SK-N-SH treated with all-trans-retinoic acid at 6 μM for 48 hours (cell line): ENCODE data around the gene KDM4B.

ENCODE experiments used
- ATAC-seq: fragments of 200-7000 bp; cut with Tn5 transposase; 3 replicates; pipeline ENCODE4 v1.9.1; 2020; ENCODE audit warnings: mild to moderate bottlenecking, moderate library complexity
- BACH2 ChIP-seq: fragments of 250-450 bp; sonication (Bioruptor Pico); IDR thresholded peaks from 2 replicates; pipeline ENCODE4 v1.9.0; 2021; ENCODE audit warnings: mild to moderate bottlenecking, borderline replicate concordance
- CSRNP3 ChIP-seq: fragments of 250-450 bp; sonication (Bioruptor Pico); IDR thresholded peaks from 2 replicates; pipeline ENCODE4 v1.5.1; 2021; ENCODE audit warnings: mild to moderate bottlenecking, moderate library complexity
- ESRRG ChIP-seq: fragments of 250-450 bp; sonication (Bioruptor Pico); IDR thresholded peaks from 2 replicates; pipeline ENCODE4 v1.6.1; 2021; ENCODE audit warnings: mild to moderate bottlenecking
- GLIS3 ChIP-seq: fragments of 250-450 bp; sonication (Bioruptor Pico); IDR thresholded peaks from 2 replicates; pipeline ENCODE4 v1.5.0; 2020; ENCODE audit warnings: mild to moderate bottlenecking, moderate library complexity
- ISL1 ChIP-seq: fragments of 250-450 bp; sonication (Bioruptor Pico); IDR thresholded peaks from 2 replicates; pipeline ENCODE4 v2.1.2; 2022; ENCODE audit warnings: mild to moderate bottlenecking, moderate library complexity
- OSR1 ChIP-seq: fragments of 250-450 bp; sonication (Bioruptor Pico); IDR thresholded peaks from 2 replicates; pipeline ENCODE4 v1.8.0; 2022; ENCODE audit warnings: moderate library complexity, mild to moderate bottlenecking, inconsistent platforms
- PPARA ChIP-seq: fragments of 250-450 bp; sonication (Bioruptor Pico); IDR thresholded peaks from 2 replicates; pipeline ENCODE4 v1.5.0; 2020; ENCODE audit warnings: mild to moderate bottlenecking, borderline replicate concordance
- RARB ChIP-seq: fragments of 250-450 bp; sonication (Bioruptor Pico); IDR thresholded peaks from 2 replicates; pipeline ENCODE4 v1.8.0; 2021; ENCODE audit warnings: mild to moderate bottlenecking, moderate library complexity
- SNAI2 ChIP-seq: fragments of 250-450 bp; sonication (Bioruptor Pico); IDR thresholded peaks from 2 replicates; pipeline ENCODE4 v1.5.0; 2020; ENCODE audit warnings: mild to moderate bottlenecking, moderate library complexity
- TCF4 ChIP-seq: fragments of 250-450 bp; sonication (Bioruptor Pico); IDR thresholded peaks from 2 replicates; pipeline ENCODE4 v1.8.0; 2021; ENCODE audit warnings: mild to moderate bottlenecking, moderate library complexity, borderline replicate concordance
- TOX ChIP-seq: fragments of 250-450 bp; sonication (Bioruptor Pico); IDR thresholded peaks from 2 replicates; pipeline ENCODE4 v1.8.0; 2021; ENCODE audit warnings: mild to moderate bottlenecking, moderate library complexity, borderline replicate concordance
- ZC3H10 ChIP-seq: fragments of 250-450 bp; sonication (Bioruptor Pico); IDR thresholded peaks from 2 replicates; pipeline ENCODE4 v1.5.1; 2021; ENCODE audit warnings: mild to moderate bottlenecking, moderate library complexity
- ZFP3 ChIP-seq: fragments of 250-450 bp; sonication (Bioruptor Pico); IDR thresholded peaks from 2 replicates; pipeline ENCODE4 v1.5.0; 2020; ENCODE audit warnings: mild to moderate bottlenecking, moderate library complexity
- ZFP30 ChIP-seq: fragments of 450-650 bp; formaldehyde crosslinking; IDR thresholded peaks from 2 replicates; pipeline ENCODE4 v1.5.0; 2022; ENCODE audit warnings: mild to moderate bottlenecking, moderate library complexity
- ZNF565 ChIP-seq: fragments of 450-650 bp; formaldehyde crosslinking; conservative IDR thresholded peaks from 2 replicates; pipeline ENCODE4 v1.5.0; 2020; ENCODE audit warnings: low read depth, mild to moderate bottlenecking, moderate library complexity
- ZNF70 ChIP-seq: fragments of 450-650 bp; formaldehyde crosslinking; IDR thresholded peaks from 2 replicates; pipeline ENCODE4 v1.5.0; 2020; ENCODE audit warnings: mild to moderate bottlenecking, moderate library complexity
- ZNF8 ChIP-seq: fragments of 450-650 bp; formaldehyde crosslinking; IDR thresholded peaks from 2 replicates; pipeline ENCODE4 v1.5.0; 2020; ENCODE audit warnings: mild to moderate bottlenecking, moderate library complexity
- TF ChIP-seq, protein P1 (sequence below): fragments of 250-450 bp; sonication (Bioruptor Pico); IDR thresholded peaks from 2 replicates; pipeline ENCODE4 v1.8.0; 2020; ENCODE audit warnings: mild to moderate bottlenecking, moderate library complexity, borderline replicate concordance
- TF ChIP-seq, protein P2 (sequence below): fragments of 250-450 bp; sonication (Bioruptor Pico); IDR thresholded peaks from 2 replicates; pipeline ENCODE4 v1.5.1; 2020; ENCODE audit warnings: low read depth, mild to moderate bottlenecking, moderate library complexity
- TF ChIP-seq, protein P3 (sequence below): fragments of 250-450 bp; sonication (Bioruptor Pico); IDR thresholded peaks from 2 replicates; pipeline ENCODE4 v1.8.0; 2021; ENCODE audit warnings: low read depth, mild to moderate bottlenecking, moderate library complexity, borderline replicate concordance
- TF ChIP-seq, protein P4 (sequence below): fragments of 250-450 bp; sonication (Bioruptor Pico); IDR thresholded peaks from 2 replicates; pipeline ENCODE4 v1.5.0; 2020; ENCODE audit warnings: mild to moderate bottlenecking, moderate library complexity

Gene KDM4B

DNA sequence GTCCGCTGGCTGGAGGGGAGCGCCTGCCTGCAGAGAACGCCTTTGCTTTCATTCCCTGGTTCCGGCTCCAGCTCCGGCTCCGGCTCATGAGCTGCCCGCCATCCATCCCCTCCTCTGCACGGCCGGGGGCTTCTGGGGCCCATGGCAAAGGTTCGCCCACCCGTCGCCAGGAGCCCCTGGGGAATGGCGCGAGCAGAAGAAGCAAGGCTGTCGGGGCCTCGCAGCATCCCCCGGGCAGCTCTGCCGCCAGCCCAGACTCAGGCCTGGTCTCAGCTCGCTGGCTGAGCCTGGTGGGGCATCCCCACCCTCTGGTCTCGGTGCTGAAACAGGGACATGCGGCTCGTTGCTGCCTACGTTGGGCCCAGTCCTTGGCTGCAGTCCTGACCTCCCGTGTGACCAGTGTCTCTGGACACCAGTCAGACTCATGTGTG lies 96.8 kb downstream of the KDM4B start:
- TF ChIP-seq CSRNP3 (no peak), ZFP3 (CRISPR knock-in tag) (no peak), ZNF565 (no peak), ISL1 (CRISPR knock-in tag) (no peak), ZC3H10 (CRISPR knock-in tag) (no peak), BACH2 (CRISPR knock-in tag) (no peak), RARB (CRISPR knock-in tag) (no peak), GLIS3 (CRISPR knock-in tag) (no peak), SNAI2 (CRISPR knock-in tag) (no peak), ZFP30 (CRISPR knock-in tag) (no peak), TOX (CRISPR knock-in tag) (no peak), ESRRG (CRISPR knock-in tag) (no peak), ZNF70 (no peak)
- TF ChIP-seq, protein P1, sequence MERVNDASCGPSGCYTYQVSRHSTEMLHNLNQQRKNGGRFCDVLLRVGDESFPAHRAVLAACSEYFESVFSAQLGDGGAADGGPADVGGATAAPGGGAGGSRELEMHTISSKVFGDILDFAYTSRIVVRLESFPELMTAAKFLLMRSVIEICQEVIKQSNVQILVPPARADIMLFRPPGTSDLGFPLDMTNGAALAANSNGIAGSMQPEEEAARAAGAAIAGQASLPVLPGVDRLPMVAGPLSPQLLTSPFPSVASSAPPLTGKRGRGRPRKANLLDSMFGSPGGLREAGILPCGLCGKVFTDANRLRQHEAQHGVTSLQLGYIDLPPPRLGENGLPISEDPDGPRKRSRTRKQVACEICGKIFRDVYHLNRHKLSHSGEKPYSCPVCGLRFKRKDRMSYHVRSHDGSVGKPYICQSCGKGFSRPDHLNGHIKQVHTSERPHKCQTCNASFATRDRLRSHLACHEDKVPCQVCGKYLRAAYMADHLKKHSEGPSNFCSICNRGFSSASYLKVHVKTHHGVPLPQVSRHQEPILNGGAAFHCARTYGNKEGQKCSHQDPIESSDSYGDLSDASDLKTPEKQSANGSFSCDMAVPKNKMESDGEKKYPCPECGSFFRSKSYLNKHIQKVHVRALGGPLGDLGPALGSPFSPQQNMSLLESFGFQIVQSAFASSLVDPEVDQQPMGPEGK (CRISPR knock-in tag) = no peak
- TF ChIP-seq, protein P2, sequence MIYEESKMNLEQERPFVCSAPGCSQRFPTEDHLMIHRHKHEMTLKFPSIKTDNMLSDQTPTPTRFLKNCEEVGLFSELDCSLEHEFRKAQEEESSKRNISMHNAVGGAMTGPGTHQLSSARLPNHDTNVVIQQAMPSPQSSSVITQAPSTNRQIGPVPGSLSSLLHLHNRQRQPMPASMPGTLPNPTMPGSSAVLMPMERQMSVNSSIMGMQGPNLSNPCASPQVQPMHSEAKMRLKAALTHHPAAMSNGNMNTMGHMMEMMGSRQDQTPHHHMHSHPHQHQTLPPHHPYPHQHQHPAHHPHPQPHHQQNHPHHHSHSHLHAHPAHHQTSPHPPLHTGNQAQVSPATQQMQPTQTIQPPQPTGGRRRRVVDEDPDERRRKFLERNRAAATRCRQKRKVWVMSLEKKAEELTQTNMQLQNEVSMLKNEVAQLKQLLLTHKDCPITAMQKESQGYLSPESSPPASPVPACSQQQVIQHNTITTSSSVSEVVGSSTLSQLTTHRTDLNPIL (CRISPR knock-in tag) = no peak
- TF ChIP-seq, protein P3, sequence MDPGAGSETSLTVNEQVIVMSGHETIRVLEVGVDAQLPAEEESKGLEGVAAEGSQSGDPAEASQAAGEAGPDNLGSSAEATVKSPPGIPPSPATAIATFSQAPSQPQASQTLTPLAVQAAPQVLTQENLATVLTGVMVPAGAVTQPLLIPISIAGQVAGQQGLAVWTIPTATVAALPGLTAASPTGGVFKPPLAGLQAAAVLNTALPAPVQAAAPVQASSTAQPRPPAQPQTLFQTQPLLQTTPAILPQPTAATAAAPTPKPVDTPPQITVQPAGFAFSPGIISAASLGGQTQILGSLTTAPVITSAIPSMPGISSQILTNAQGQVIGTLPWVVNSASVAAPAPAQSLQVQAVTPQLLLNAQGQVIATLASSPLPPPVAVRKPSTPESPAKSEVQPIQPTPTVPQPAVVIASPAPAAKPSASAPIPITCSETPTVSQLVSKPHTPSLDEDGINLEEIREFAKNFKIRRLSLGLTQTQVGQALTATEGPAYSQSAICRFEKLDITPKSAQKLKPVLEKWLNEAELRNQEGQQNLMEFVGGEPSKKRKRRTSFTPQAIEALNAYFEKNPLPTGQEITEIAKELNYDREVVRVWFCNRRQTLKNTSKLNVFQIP (CRISPR knock-in tag) = no peak
- TF ChIP-seq, protein P4, sequence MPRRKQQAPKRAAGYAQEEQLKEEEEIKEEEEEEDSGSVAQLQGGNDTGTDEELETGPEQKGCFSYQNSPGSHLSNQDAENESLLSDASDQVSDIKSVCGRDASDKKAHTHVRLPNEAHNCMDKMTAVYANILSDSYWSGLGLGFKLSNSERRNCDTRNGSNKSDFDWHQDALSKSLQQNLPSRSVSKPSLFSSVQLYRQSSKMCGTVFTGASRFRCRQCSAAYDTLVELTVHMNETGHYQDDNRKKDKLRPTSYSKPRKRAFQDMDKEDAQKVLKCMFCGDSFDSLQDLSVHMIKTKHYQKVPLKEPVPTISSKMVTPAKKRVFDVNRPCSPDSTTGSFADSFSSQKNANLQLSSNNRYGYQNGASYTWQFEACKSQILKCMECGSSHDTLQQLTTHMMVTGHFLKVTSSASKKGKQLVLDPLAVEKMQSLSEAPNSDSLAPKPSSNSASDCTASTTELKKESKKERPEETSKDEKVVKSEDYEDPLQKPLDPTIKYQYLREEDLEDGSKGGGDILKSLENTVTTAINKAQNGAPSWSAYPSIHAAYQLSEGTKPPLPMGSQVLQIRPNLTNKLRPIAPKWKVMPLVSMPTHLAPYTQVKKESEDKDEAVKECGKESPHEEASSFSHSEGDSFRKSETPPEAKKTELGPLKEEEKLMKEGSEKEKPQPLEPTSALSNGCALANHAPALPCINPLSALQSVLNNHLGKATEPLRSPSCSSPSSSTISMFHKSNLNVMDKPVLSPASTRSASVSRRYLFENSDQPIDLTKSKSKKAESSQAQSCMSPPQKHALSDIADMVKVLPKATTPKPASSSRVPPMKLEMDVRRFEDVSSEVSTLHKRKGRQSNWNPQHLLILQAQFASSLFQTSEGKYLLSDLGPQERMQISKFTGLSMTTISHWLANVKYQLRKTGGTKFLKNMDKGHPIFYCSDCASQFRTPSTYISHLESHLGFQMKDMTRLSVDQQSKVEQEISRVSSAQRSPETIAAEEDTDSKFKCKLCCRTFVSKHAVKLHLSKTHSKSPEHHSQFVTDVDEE = no peak
- ATAC-seq = no peak

DNA sequence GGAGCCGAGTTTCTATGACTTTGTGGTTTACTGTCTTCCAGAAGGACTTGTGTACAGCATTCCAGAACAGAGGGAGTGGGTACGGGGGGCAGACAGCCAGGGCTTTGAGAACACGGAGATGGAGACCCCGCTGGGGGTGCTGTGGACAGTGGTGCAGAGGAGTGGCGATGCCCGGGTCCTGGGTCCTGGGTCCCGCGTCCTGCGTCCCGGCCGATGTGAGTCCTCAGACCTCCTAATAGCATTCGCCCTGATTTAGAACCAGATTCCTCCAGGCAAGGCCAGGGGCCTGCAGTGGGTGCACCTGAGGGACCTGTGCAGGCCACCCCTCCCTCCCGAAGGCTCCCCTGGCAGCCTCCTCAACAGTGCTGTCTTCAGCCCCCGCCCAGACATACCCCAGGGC lies 97.9 kb downstream of the KDM4B start:
- no peak for ATAC-seq

More for the DNA sequence above, 97.9 kb downstream of the KDM4B start:
- TF ChIP-seq OSR1 (CRISPR knock-in tag) = no peak
- TF ChIP-seq RARB (CRISPR knock-in tag) = no peak
- no peak for TF ChIP-seq ZC3H10 (CRISPR knock-in tag)
- TF ChIP-seq ZNF8 (CRISPR knock-in tag) = no peak
- TF ChIP-seq ESRRG (CRISPR knock-in tag) = no peak
- no peak for TF ChIP-seq BACH2 (CRISPR knock-in tag)
- TF ChIP-seq ISL1 (CRISPR knock-in tag) = no peak
- TF ChIP-seq, protein P1 (CRISPR knock-in tag) = no peak
- TF ChIP-seq ZNF565 = no peak
- no peak for TF ChIP-seq PPARA
- TF ChIP-seq TCF4 (CRISPR knock-in tag) = no peak
- TF ChIP-seq, protein P3 (CRISPR knock-in tag) = no peak
- TF ChIP-seq SNAI2 (CRISPR knock-in tag) = no peak
- no peak for TF ChIP-seq ZFP30 (CRISPR knock-in tag)
- TF ChIP-seq, all 23 proteins: peak for 0
